Small intestine (tissue), 7 donors: ENCODE measurements around the gene SLC26A4. TPM values are rescaled to one million over a fixed set of nuclear protein-coding genes. Genes with fewer than 3 reads are reported as not detected.

Source experiments
- DNase-seq, 2 donors: peaks; one replicate each; pipeline versions ENCODE4 v3.0.0 to v3.0.0-alpha.2; 2013
- FAIRE-seq: peaks from 2 replicates; lab custom pipeline; 2012; peaks lifted over from hg19 to GRCh38; lab: Jason Lieb, UNC
- H3K27ac ChIP-seq, 3 donors: one replicate each; pipeline ENCODE4 v1.5.1; 2013; ENCODE audit warnings: low read length in 2 of 3, mild to moderate bottlenecking in 2 of 3, control low read depth in 1 of 3, inconsistent platforms in 1 of 3, low read depth in 1 of 3, moderate library complexity in 1 of 3
- H3K27me3 ChIP-seq, 3 donors: one replicate each; pipeline ENCODE4 v1.6.1; 2013; ENCODE audit warnings: low read length in 3 of 3, inconsistent platforms in 1 of 3; ENCODE audit not compliant: control insufficient read depth in 3 of 3, insufficient read depth in 3 of 3
- H3K36me3 ChIP-seq, 3 donors: one replicate each; pipeline ENCODE4 v1.6.1; 2013; ENCODE audit warnings: low read length in 3 of 3, inconsistent platforms in 1 of 3, low read depth in 1 of 3, mild to moderate bottlenecking in 1 of 3, moderate library complexity in 1 of 3; ENCODE audit not compliant: control insufficient read depth in 3 of 3, insufficient read depth in 2 of 3
- H3K4me1 ChIP-seq, 3 donors: one replicate each; pipeline ENCODE4 v1.6.1; 2013; ENCODE audit warnings: low read length in 2 of 3, inconsistent platforms in 1 of 3, low read depth in 1 of 3, mild to moderate bottlenecking in 1 of 3, moderate library complexity in 1 of 3; ENCODE audit not compliant: control insufficient read depth in 3 of 3, insufficient read depth in 2 of 3
- H3K4me3 ChIP-seq, 3 donors: one replicate each; pipeline ENCODE4 v1.5.1; 2013; ENCODE audit warnings: low read length in 3 of 3, control low read depth in 1 of 3, inconsistent platforms in 1 of 3, low read depth in 1 of 3, mild to moderate bottlenecking in 1 of 3, moderate library complexity in 1 of 3
- H3K9me3 ChIP-seq, 2 donors: one replicate each; pipeline ENCODE4 v1.6.1; 2013; ENCODE audit warnings: low read depth in 1 of 2, low read length in 1 of 2; ENCODE audit not compliant: control insufficient read depth in 2 of 2, insufficient read depth in 1 of 2
- WGBS, 3 donors: extraction: QIAGEN DNeasy Blood & Tissue Kit; methylation state at CpG; one replicate each; pipeline ENCODE4 v1.1.7; 2013; 5-methylcytosine and 5-hydroxymethylcytosine counted together
- polyA plus RNA-seq, 4 donors: library from polyadenylated mRNA; stranded (reverse) in 3 of 4; unstranded in 1 of 4; fragments of 200-250 nt in 3 of 4; fragments of 120-200 nt in 1 of 4; gene quantifications; one replicate each; pipeline versions ENCODE4 v1.2.1 to v1.2.3, GENCODE V29; 2013
- donor health status: healthy with polysubstance abuse.
- donor health status: control.
- donor health status: control.
- donor health status: Bipolar disorder and iron deficiency.
- donor health status: healthy.

The SLC26A4 gene
- polyA plus RNA-seq, 4 donors = 0.18 to 0.30 TPM; not detected in 2

DNA sequence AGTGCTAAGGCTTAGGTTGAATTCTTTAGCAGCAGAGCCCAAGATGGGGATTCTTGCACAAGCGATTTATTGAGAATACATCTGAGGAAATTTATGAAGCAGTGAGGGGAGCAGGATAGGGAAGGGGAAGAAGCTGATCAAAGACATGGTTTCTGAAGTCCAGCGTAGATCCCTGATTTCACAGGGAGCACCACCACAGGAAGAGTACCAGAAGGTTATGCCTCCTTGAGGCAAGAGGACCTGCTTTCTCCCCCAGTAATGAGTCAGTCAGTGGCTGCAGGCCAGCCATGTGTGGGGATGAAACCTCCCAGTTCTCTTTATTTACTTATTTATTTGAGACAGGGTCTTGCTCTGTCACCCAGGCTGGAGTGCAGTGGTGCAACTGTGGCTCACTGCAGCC lies 48.3 kb downstream of the SLC26A4 start:
- Histone ChIP-seq H3K4me3 (no peak overlapping the region), H3K9me3 (no peaks in the 10 kb centered on the region), H3K36me3 (no peaks in the 10 kb centered on the region), H3K27ac (no peak overlapping the region), H3K27me3 (no peaks in the 10 kb centered on the region), H3K4me1 (no peaks in the 10 kb centered on the region)
- 85 to 96% (median 93%) methylated on average over 2 of the region's 2 CpGs for WGBS, 3 donors
- no peak for DNase-seq
- FAIRE-seq = no peak

DNA sequence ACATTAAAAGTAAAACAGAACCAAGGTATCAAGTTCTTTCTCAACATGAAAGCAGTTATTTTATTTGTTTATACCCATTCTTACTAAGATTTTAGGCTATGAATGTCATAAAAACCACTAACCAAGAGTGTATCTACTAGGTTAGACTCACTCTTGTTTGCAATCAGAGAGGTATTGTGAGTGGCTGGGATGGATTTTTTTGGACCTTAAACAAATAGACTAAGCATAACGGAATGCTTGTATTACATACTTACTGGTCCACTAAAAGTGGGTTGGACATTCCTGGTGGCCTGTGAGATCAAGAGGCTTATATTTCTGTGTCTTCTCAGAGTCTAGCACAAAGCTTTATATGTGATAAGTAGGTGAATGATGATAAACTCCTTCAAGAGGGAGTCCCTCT lies 50.7 kb downstream of the SLC26A4 start:
- DNase-seq = no peak
- H3K4me1 ChIP-seq = no peaks in the 10 kb centered on the region
- H3K36me3 ChIP-seq = no peaks in the 10 kb centered on the region
- no peak overlapping the region for H3K27ac ChIP-seq
- no peak overlapping the region for H3K4me3 ChIP-seq
- WGBS, 3 donors = 82 to 93% (median 88%) methylated on average over 1 of the region's 1 CpG
- no peaks in the 10 kb centered on the region for H3K9me3 ChIP-seq
- no peak for FAIRE-seq
- H3K27me3 ChIP-seq = no peaks in the 10 kb centered on the region

GRCh38 chr7:107712025-107712424 lies 51.4 kb downstream of the SLC26A4 start:
- Histone ChIP-seq H3K36me3 (no peaks in the 10 kb centered on the region), H3K4me1 (no peaks in the 10 kb centered on the region), H3K4me3 (no peak overlapping the region), H3K9me3 (no peaks in the 10 kb centered on the region), H3K27ac (no peak overlapping the region), H3K27me3 (no peaks in the 10 kb centered on the region)
- 73 to 95% (median 91%) methylated on average over 1 of the region's 1 CpG for WGBS, 3 donors
- FAIRE-seq = no peak
- no peak for DNase-seq

DNA sequence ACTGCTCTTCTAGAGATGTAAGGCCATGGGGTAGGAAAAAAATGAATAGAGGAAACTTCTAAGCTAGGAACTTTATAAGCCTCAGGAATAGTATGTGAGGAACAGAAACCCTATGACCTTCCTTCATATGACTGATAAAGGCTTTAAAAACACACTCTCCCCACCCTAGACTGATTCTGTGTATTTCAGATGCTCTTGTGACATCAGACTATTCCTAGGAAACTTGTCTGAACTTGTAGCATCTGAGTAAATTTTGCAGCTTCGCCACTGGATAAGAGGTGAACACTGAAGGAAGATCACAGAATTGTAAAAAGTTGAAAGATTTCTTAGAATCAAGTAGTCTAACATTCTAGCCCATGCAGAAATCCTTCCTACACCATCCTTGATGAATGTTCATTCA lies 52.3 kb downstream of the SLC26A4 start:
- H3K4me3 ChIP-seq = no peak overlapping the region
- WGBS, 3 donors = 81 to 94% (median 88%) methylated on average over 1 of the region's 1 CpG
- no peaks in the 10 kb centered on the region for H3K27me3 ChIP-seq
- DNase-seq (no peak), FAIRE-seq (no peak)
- no peaks in the 10 kb centered on the region for H3K36me3 ChIP-seq
- no peak overlapping the region for H3K27ac ChIP-seq
- H3K9me3 ChIP-seq = no peaks in the 10 kb centered on the region
- H3K4me1 ChIP-seq = no peaks in the 10 kb centered on the region

DNA sequence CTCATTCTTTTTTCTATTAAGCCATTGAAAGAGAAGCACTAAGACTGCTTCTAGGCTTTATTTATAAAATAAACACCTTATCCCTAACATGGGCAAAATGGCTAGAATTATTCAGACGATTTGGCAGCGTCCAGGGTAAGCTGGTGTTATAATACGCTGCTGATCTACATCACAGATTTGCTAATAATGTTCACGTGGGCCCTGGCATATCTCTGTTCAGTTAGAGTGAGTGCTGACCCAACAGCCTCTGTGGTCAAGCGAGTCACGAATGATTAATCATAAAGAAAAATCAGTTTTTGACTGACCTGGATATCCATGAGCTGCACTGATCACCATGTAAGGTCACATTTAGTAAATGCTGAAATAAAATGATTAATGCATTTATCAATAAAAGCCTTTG lies 54.9 kb downstream of the SLC26A4 start:
- Histone ChIP-seq H3K4me3 (no peak overlapping the region), H3K9me3 (no peaks in the 10 kb centered on the region), H3K27ac (no peak overlapping the region), H3K36me3 (no peaks in the 10 kb centered on the region), H3K27me3 (no peaks in the 10 kb centered on the region), H3K4me1 (no peaks in the 10 kb centered on the region)
- 83 to 87% (median 83%) methylated on average over 6 of the region's 6 CpGs for WGBS, 3 donors
- FAIRE-seq (no peak), DNase-seq (no peak)

DNA sequence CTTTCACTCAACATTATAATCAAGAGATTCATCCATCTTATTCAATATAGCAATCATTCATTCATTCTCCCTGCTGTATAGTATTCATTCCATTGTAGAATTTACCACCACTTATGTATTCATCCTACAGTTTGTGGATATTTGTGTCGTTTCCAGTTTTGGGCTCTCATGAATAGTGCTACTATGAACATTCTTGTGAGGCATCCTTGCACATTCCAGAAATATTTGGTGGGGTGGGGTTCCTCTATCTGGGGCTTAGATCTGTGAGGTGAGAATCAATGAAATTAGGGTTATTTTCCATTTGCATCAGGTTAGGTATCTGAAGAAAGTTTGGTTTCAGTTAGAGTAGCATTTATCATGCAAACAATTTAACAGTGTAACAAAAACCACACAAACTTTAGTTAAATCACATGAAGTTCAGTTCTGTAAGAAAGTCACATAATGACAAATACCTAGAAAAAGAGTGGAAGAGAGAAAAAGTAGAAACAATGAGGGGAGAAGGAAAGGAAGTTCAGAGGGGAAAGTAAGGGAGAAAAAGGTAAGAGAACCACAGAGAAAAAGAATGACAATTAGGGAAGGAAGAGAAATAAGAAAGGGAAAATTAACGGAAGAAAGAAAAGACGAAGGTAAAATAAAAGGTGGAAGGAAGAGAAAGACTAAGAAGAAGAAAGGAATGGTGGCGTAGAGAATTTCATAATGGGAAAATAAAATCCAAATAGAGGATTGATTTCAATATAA lies 58.0 kb downstream of the SLC26A4 start:
- Histone ChIP-seq H3K36me3 (no peaks in the 10 kb centered on the region), H3K27ac (no peak overlapping the region), H3K9me3 (no peaks in the 10 kb centered on the region), H3K4me1 (no peaks in the 10 kb centered on the region), H3K27me3 (no peaks in the 10 kb centered on the region), H3K4me3 (no peak overlapping the region)
- no peak for DNase-seq
- no peak for FAIRE-seq
- 88 to 93% (median 88%) methylated on average over 4 of the region's 4 CpGs for WGBS, 3 donors

- Histone ChIP-seq H3K27ac (no peak overlapping the region), H3K4me3 (no peak overlapping the region), H3K36me3 (no peaks in the 10 kb centered on the region), H3K4me1 (no peaks in the 10 kb centered on the region), H3K27me3 (no peaks in the 10 kb centered on the region), H3K9me3 (no peaks in the 10 kb centered on the region)
- DNase-seq (no peak), FAIRE-seq (no peak)
- WGBS, 3 donors = 30 to 62% (median 50%) methylated on average over 1 of the region's 1 CpG
Measured at GRCh38 chr7:107721286-107721685, 60.7 kb downstream of the SLC26A4 start.

- Histone ChIP-seq H3K9me3 (no peaks in the 10 kb centered on the region), H3K27me3 (no peaks in the 10 kb centered on the region), H3K27ac (no peak overlapping the region), H3K4me3 (no peak overlapping the region), H3K36me3 (no peaks in the 10 kb centered on the region), H3K4me1 (no peaks in the 10 kb centered on the region)
- no peak for DNase-seq
- FAIRE-seq = no peak
- 93 to 97% (median 96%) methylated on average over 2 of the region's 2 CpGs for WGBS, 3 donors
Measured at GRCh38 chr7:107723255-107723654, 62.6 kb downstream of the SLC26A4 start.
